Measurements from ENCODE around the gene IKZF2.

The IKZF2 gene

DNA sequence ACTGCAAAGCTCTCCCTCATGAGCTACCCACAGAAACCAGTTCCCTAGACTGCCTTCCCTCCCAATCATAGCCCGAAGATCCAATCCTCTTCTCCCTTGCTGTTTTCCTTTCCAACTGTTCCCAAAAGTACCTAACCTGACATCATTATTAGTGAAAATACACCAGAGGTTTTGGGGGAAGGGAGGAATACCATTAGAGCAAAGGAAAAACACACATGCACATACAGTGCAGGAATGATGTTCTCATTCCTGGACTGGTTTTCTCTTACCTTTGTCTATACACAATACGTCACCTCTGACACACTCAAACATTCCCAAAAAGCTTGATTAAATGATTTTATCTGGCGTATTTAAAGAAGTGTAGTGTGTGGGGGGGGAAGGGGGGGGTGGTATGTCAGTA, 46.2 kb downstream of the IKZF2 start:
- no peak for DNase-seq (ENCODE audit: low read depth)
- no peak overlapping the region for H3K4me3 ChIP-seq (ENCODE audit: low read depth, low read length)

DNA sequence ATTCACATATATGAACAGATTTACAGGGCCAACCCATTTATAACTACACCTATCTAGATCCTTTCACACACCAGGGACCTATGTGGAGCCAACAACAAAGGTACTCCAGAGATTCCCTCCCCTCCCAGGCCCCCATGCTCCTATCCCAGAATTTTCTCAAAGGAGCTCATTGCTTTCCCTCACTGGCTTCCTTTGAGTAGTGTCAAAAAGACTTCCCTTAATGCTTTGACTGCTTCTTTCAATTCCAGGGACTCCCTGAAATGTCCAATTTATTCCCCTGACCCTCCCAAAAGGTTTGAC, 46.6 kb downstream of the IKZF2 start:
- H3K4me3 ChIP-seq (ENCODE audit: low read depth, low read length): no peak overlapping the region
- no peak for DNase-seq (ENCODE audit: low read depth)

DNA sequence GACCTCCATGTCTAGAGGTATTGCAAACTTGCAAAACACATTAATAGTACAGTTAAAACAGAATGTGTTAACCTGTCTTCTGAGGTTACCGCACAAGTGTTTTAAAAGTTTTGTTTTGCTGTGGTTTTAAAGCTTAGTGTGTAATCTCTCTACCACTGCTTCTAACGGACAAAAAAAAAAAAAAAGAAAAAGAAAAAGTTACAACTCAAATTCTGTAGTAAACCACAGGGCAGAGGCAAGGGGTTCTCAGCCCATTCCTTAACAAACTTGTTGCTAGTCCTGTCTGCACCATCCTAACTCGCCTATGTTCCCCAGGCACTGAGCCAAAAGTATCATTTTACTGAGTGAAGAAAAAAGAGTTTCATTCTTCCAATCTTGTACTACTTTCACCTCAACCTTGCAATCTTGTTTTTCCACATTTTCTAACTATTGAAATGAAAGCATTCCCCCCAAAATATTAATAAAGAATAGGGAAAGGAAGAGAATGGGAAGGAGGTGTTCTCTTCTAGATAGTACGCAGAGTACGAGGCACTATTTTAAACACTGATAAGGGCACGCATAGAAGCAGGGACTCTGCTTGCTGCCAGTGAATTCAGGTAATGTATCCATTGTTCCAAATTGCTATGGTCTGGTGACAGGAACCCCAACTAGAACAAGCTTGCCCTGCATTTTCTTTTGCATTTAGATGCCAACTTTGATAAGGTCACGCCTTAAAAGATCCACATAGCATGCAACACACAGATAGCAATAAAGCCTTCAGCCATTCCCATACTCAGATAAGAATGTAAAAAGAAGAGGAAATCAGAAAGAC, 47.1 kb downstream of the IKZF2 start:
- H3K4me3 ChIP-seq (ENCODE audit: low read depth, low read length): no peak overlapping the region
- DNase-seq (ENCODE audit: low read depth): peak; percentile 39

DNA sequence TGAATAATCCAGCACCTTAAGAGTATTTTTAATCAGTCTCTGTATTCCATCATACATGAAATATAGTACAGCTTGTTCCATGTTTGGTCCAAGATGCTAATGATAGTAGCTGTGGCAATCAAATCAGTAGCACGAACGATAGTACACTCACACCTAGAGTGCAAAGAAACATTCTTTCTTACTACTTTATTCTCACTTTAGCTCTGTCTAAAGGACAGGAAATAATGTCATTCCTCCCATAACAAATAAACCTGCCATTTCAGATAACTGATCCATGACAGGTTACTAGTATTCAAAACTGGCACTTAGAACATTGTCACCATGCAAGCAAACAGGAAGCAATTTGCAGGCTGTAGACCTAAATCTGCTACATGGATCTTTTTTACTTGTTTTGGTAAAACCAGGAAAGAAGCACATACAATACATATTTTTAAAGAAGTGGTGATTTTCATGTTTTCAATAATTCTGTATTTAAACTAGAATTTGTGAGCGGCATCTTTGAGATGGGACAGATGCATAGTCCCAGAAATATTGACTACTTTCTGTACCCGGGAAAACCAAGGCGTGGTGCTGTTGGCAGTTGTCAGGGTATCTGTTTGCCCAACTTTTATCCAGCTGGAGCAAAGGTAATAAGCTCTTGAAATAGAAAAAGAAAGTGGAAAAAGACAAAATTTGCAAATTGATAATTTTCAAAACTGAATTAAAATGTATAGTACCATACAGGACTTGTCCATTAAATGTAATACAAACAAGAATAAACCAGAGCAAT, 49.5 kb downstream of the IKZF2 start:
- no peak for DNase-seq (ENCODE audit: low read depth)
- H3K4me3 ChIP-seq (ENCODE audit: low read depth, low read length): no peak overlapping the region

DNA sequence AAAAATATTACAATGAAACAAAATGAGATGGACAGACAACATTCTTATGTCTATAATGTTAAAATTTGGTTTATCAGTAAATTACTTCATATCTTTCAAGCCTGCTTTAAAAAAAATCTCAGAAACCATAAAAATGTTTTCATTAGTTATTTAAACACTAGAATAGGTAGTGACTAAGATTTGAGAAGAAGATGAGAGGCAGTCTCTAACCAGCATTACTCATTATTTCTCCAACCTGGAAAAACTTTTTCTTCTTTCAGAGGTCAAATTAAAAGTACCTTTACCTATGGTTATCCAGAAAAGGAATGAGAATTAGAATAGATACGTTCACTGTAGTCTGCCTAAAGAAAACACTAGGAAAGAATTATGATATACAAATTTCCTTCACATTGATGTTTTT, 50.3 kb downstream of the IKZF2 start:
- DNase-seq (ENCODE audit: low read depth): no peak
- no peak overlapping the region for H3K4me3 ChIP-seq (ENCODE audit: low read depth, low read length)

DNA sequence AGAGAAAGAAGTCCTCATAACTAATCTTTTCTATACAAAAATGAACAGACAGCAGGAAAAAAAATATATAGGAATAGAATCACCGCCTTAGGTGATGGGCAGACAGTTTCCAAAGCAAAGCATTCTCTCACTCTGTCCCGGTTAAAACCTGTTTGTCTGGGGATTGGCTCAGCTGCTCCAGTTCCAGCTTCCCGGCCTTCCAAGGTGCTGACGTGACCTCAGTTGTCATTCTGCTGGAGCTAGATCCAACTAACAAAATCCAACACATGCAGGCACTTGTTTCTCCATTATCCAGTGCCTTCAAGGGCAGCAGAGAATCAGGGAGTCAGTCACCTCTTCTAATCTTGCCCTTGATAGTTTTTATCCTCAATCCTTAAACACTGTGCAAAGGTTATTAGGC, 52.8 kb downstream of the IKZF2 start:
- DNase-seq (ENCODE audit: low read depth): no peak
- no peak overlapping the region for H3K4me3 ChIP-seq (ENCODE audit: low read depth, low read length)

DNA sequence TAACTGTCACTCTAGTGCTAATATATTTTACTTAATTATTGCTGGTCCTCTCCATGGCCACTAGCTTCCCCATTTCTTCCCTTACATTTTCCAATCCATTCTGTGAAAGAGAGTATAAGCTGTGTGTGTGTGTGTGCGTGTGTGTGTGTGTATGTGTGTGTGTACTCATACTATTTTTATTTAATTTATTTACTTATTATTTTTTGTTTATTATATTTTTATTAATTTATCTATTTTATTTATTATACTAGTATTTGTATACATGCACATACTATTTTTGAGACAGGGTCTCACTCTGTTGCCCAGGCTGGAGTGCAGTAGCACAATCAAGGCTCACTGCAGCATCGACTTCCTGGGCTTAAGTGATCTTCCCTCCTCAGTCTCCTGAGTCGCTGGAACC, 59.6 kb downstream of the IKZF2 start:
- no peak overlapping the region for H3K4me3 ChIP-seq (ENCODE audit: low read depth, low read length)
- DNase-seq (ENCODE audit: low read depth): no peak

DNA sequence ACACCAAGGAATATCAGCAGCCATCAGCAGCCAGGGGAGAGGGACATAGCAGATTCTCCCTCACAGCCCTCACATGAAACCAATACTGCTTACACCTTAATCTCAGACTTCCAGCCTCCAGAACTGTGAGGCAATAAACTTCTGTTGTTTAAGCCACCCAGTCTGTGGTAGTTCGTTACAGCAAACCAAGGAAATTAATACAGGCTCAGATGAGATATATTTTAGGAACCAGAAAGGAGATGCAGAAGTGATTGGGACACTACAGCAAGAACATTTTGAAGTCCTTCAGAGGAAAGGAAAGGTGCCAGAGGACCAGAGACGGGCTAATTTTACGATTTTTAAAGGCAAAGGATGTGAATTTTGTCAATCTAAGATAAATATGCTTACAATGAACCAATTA, 60.6 kb downstream of the IKZF2 start:
- DNase-seq (ENCODE audit: low read depth): no peak
- no peak overlapping the region for H3K4me3 ChIP-seq (ENCODE audit: low read depth, low read length)

DNA sequence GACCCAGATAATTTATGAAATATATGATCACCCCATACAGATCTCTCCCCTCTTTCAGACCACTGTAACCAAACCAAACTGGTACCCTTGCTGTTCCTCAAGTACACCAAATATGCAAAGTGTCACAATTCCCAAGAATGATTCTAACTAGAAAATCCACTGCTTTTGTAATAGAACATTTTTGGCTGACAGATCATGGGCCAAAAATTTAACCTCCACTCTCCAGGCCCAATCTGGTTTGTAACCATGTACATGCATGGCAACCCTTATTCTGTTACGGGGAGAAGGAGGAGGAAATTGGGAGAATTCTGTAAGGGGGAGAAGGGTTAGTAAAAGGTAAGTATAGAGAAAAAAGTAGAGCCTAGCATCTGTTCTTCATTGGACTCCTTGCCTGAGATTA, 62.0 kb downstream of the IKZF2 start:
- H3K4me3 ChIP-seq (ENCODE audit: low read depth, low read length): no peak overlapping the region

DNA sequence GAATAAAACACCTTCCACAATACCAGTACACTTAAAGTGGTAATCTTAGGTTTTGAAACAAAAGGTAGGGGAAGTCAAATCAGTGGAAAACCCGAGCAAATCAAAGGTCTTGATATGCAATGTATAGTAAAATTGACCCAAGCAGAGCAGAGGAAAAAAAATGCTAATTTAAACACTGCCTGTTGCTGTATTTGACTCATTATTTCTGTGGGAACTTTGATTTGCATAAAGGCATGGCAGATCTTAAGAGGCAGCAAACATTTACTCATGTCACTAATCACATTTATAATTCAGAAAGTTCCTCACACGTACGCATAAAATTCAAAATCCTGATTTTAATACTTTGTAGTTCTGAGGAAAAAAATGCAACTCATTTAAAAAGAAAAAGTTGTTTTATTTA, 64.4 kb downstream of the IKZF2 start:
- no peak for DNase-seq (ENCODE audit: low read depth)
- no peak overlapping the region for H3K4me3 ChIP-seq (ENCODE audit: low read depth, low read length)

More for the DNA sequence above, 62.0 kb downstream of the IKZF2 start:
- no peak for DNase-seq (ENCODE audit: low read depth)

DNA sequence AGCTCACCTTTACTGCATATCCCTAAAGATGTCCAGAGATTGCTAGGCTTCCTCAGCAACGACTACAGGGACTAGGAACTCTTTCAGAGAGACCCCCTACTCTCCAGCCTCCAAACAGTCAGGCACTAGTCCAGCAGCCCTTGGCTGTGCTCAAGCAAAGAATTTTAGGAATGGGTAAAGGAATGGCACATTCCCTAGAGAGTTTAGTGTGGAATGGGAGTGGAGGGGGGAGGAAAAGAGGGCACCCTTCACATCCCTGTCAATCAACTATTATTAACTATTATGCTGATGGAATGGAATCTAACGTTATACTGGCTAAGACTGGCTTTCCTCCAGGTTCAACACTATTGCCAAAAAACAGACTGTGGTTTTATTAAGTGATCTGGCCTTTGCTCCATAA, 64.8 kb downstream of the IKZF2 start:
- no peak overlapping the region for H3K4me3 ChIP-seq (ENCODE audit: low read depth, low read length)
- DNase-seq (ENCODE audit: low read depth): no peak

DNA sequence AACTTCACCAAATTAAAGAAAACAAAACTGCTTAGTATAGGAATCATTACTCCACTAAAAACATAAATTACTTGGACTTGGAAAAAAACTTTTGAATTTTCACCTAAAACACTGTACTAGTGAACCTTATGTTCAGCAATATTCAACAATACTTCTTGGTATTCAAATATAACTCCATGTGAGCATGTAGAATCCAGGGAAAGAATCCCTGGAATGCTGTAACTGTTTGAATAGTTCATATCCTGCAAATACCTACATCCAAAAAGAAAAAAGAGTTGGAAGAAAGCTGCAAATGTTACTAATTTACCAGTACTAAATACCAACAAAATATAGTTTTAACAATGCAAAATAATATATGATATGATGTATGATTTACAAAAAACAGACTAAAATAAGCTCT, 65.4 kb downstream of the IKZF2 start:
- no peak overlapping the region for H3K4me3 ChIP-seq (ENCODE audit: low read depth, low read length)

DNA sequence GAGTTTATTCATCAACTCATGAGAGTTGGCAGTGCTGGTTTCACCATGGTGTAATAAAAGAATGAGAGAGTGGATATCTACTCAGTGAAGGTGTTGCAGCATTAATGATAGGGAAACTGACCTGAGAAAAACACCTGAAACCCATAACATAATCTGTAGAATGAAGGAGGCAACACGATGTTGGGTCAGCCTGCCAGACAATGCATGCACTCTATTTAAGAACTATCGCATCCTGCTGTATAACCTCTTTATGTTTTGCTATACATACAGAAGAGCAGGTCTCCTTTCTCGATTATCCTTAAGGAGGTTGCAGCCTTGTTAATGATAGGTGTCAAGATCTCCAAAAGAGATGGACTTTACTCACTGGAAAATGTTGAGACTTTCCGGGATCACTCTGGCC, 65.9 kb downstream of the IKZF2 start:
- DNase-seq (ENCODE audit: low read depth): no peak
- no peak overlapping the region for H3K4me3 ChIP-seq (ENCODE audit: low read depth, low read length)

More for the DNA sequence above, 65.4 kb downstream of the IKZF2 start:
- DNase-seq (ENCODE audit: low read depth): no peak

DNA sequence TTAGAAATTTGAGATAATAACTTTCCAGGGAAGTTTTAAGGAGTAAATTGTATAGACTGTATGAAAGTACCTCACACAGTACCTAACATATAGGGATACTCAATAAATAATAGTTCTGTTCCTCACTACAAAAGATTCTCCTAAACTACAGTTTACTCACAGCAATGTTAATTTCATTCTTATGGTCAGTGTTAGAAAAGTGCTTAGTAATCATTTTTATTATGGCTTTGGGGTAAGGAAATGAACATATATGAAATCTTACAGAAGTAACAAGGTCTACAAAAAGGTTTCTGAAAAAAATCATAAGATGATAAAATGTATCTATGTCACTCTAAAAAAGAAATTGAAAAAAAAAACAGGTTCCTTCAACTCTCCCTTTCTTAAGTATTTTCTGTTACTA, 67.2 kb downstream of the IKZF2 start:
- no peak for DNase-seq (ENCODE audit: low read depth)
- H3K4me3 ChIP-seq (ENCODE audit: low read depth, low read length): no peak overlapping the region

DNA sequence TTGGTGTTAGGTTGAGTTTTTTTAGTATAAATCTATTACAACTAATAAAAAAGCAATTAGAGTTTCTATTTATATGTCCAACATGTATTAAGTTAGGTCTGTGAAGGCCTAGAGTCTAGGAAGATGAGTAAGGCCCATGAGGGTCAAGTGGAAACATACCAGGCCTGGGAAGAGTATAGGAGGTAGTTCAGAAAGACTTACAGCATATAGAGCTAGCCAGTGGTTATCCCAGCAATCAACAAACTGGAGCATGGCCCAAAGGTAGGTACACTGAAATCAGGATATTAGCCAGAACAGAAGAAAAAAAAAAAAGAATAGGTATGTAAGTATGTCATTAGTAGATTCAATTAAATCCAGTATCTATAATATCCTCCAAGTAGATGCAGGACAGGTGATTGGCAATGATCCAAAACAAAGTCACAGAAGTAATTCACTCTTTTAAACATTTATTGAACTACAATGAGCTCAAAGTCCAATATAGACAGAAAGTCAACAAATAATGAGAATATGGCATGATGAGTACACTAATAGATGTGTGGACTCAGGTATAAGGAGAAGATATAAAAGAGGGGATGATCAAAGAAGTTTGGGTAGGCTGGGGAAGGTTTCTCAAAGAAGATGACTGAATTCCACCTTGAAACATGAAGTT, 70.3 kb downstream of the IKZF2 start:
- H3K4me3 ChIP-seq (ENCODE audit: low read depth, low read length): no peak overlapping the region
- DNase-seq (ENCODE audit: low read depth): no peak

DNA sequence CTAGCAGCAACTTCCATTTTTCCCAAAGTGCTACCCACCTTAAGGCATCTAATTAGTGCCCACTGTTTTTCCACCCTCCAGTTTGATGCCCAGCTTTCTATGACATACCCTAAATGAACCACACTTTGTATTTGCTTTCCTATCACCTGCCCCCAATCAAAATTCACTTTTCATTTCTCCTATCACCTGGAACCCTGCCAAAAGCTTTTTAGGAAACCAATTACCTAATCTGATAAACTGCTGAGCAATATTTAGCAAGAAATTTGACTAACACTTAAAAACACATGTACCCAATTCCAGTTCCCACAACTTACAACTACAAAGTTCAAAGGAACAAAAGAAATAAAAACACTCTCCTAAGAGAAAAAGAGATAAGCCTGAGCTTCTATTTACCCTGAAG, 71.7 kb downstream of the IKZF2 start:
- H3K4me3 ChIP-seq (ENCODE audit: low read depth, low read length): no peak overlapping the region
- no peak for DNase-seq (ENCODE audit: low read depth)

DNA sequence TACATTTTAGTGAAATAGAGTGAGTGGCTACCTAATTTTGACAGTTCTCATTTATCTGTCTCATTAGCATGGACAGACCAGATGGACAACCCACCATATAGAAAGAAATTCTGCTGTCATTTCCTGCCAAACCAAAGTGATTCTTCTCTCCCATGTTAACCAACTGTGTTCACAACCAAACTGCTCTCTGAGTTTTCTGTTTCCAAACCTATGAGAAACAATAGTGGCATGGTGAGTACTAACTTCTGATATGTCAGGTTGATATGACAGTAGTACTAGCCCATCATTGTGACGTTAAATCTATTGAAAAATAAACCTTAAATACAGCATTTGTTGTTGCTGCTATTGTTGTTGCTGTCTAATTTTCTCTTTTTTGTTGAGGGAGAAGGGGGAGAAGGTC, 72.7 kb downstream of the IKZF2 start:
- H3K4me3 ChIP-seq (ENCODE audit: low read depth, low read length): no peak overlapping the region
- DNase-seq (ENCODE audit: low read depth): no peak

DNA sequence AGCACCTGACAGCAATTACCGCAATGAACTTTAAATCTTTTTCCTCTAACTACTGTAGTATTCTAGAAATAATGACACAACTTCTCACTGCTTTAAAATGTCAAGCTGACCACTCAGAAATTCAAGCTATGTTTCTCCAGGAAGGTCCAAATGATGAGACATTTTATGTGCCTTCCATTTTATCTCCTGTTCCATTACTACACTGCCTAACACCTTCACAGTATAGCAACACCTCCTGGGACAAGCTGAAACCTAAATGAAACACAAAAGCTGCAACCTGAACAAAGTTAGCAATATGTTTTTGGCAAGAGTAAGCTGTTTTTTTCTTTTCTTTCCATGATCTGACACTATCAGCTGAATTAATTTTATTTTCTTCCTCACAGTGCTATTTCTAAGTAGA, 81.9 kb downstream of the IKZF2 start:
- no peak for DNase-seq (ENCODE audit: low read depth)
- H3K4me3 ChIP-seq (ENCODE audit: low read depth, low read length): no peak overlapping the region

DNA sequence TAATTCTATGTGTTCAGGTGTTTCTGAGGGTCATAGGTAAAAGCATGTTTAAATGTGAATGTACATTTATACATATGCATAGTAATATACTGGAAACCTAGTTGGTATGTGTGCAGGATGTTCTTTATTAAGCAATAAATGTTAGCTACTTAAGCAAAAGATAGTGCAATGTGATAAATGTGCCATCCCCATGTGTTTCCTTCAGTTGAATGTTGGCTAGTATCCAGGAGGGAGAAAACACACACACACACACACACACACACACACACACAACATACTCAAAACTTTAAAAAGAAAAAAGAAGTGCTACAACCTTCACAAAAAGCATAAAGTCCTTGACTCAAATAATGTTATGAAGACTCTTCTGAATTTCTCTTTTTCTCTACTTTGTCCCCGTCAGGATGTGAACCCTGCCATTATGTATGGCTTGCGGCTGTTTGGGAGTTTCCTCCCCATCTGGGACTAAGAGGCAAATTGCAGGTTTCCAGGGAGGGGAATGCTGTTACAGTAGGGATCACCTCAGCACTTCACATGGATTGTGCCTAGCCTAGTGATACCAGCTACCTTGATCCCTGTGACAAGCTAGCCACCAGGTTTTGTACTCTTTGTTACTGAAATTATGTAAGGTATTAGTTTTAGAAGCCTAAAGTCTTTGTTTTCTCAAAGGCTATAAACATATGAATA, 82.6 kb downstream of the IKZF2 start:
- H3K4me3 ChIP-seq (ENCODE audit: low read depth, low read length): no peak overlapping the region
- no peak for DNase-seq (ENCODE audit: low read depth)

DNA sequence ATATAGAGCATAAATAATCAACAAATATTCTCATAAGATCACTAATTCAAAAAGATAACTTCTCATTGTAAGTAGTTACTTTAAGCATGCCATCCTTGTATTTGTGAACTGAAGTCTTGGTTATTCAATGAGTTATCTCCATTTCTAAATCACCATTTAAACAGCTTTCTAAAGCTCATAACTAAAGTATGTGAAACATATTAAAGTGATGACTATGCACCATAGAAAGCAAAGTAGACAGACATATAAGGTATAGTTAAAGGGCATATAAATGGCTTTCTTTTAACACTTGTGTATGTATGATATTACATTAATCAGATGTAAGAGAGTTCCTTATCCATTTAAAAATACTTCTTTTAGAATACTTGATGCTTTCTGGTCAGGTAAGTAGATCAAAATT, 83.5 kb downstream of the IKZF2 start:
- no peak overlapping the region for H3K4me3 ChIP-seq (ENCODE audit: low read depth, low read length)
- DNase-seq (ENCODE audit: low read depth): no peak

Data from skeletal muscle cell (primary cell).